LNCAP (cell line): ENCODE measurements around the gene PABPC1L2A.
"Not testable (repeated sequence)": the region's sequence is repeated elsewhere in the genome, so short reads cannot be mapped to it uniquely, and the experiment has no call there.

ENCODE experiments used
- CTCF ChIP-seq: fragments of 450-650 bp; IDR thresholded peaks from 2 replicates; pipeline ENCODE4 v1.5.1; 2017; ENCODE audit warnings: mild to moderate bottlenecking

The PABPC1L2A gene

GRCh38 chrX:73079024-73079562 is at the start of gene PABPC1L2A:
PABPC1L2A (minus strand) TSS chrX:73079512; CDS start chrX:73079386, 126 bp downstream.
- not testable (repeated sequence) for TF ChIP-seq CTCF

GRCh38 chrX:73127700-73128241 is 48.5 kb upstream of the PABPC1L2A start:
- TF ChIP-seq CTCF: no peak

GRCh38 chrX:73126240-73126639 is 46.9 kb upstream of the PABPC1L2A start:
- no peak for TF ChIP-seq CTCF

GRCh38 chrX:73086766-73087165 is 7.5 kb upstream of the PABPC1L2A start:
- peak; percentile 46 for TF ChIP-seq CTCF

GRCh38 chrX:73076838-73077237 is 2.5 kb downstream of the PABPC1L2A start:
- TF ChIP-seq CTCF: no peak

GRCh38 chrX:73069365-73070035 is 9.8 kb downstream of the PABPC1L2A start:
- TF ChIP-seq CTCF: no peak

GRCh38 chrX:73068467-73069364 is 10.6 kb downstream of the PABPC1L2A start:
- TF ChIP-seq CTCF: no peak
